HPDE6-E6E7 (cell line): Measurements from ENCODE around the gene SVBP.

Experiments
- DNase-seq: peaks from one replicate; pipeline ENCODE4 v3.0.0; 2011; ENCODE audit warnings: missing footprints; ENCODE audit errors: extremely low spot score

Gene SVBP

GRCh38 chr1:42765269-42765668 is 51.9 kb downstream of the SVBP start:
- DNase-seq: no peak

GRCh38 chr1:42762269-42762668 is 54.9 kb downstream of the SVBP start:
- no peak for DNase-seq

- DNase-seq: no peak
Observed at GRCh38 chr1:42761567-42761966, 55.6 kb downstream of the SVBP start.

- no peak for DNase-seq
Observed at GRCh38 chr1:42759114-42759513, 58.1 kb downstream of the SVBP start.

GRCh38 chr1:42758641-42759040 is 58.6 kb downstream of the SVBP start:
- DNase-seq: no peak

DNA sequence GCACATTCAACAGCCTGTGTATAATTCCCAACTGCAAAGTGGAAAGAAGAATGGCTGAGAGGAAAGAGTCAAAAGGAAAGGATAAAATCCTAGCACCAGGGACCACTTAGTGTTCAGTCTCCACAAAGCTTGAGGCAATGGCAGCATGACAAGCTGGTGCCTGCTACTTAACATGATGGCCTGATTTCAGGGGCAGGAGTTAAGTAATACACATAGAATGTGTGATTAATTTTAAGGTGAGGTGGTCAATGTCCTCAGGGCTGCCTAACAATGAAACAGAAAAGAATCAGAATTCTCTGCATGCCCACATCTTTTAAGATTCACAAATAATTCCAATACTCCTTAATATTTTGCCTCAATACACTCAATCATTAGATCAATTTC is 59.3 kb downstream of the SVBP start:
- DNase-seq: no peak
